Keratinocyte (primary cell): Measurements from ENCODE around the gene ZFP90. TPM values are rescaled to one million over a fixed set of nuclear protein-coding genes. Genes with fewer than 3 reads are reported as not detected.
"Not testable (repeated sequence)": the region's sequence is repeated elsewhere in the genome, so short reads cannot be mapped to it uniquely, and the experiment has no call there.

ENCODE experiments used
- DNase-seq: peaks from one replicate; pipeline ENCODE4 v3.0.0-alpha.2; 2011; ENCODE audit warnings: low read depth, missing footprints, low spot score
- FAIRE-seq: peaks from 2 replicates; lab custom pipeline; 2011; peaks lifted over from hg19 to GRCh38; lab: Jason Lieb, UNC
- H2AFZ ChIP-seq: 2 replicates; pipeline ENCODE4 v1.6.0; 2012; ENCODE audit warnings: low read length, control low read depth, inconsistent platforms; ENCODE audit not compliant: control insufficient read depth
- H3K27ac ChIP-seq: 2 replicates; pipeline ENCODE4 v1.5.1; 2011; ENCODE audit warnings: low read length; ENCODE audit not compliant: control insufficient read depth, insufficient read depth
- H3K27me3 ChIP-seq: 3 replicates; pipeline ENCODE4 v1.6.0; 2011; ENCODE audit warnings: low read length; ENCODE audit not compliant: control insufficient read depth, insufficient read depth; ENCODE audit errors: extremely low read depth
- H3K36me3 ChIP-seq, 2 experiments: 2 replicates in 1 of 2; 3 replicates in 1 of 2; pipeline ENCODE4 v1.5.1; 2011; ENCODE audit warnings: low read length in 2 of 2, mild to moderate bottlenecking in 1 of 2; ENCODE audit not compliant: control insufficient read depth in 2 of 2, insufficient read depth in 2 of 2; ENCODE audit errors: extremely low read depth in 1 of 2
- H3K4me1 ChIP-seq: 3 replicates; pipeline ENCODE4 v1.5.1; 2011; ENCODE audit warnings: low read length; ENCODE audit not compliant: control insufficient read depth, insufficient read depth; ENCODE audit errors: extremely low read depth
- H3K4me2 ChIP-seq: 3 replicates; pipeline ENCODE4 v1.6.0; 2011; ENCODE audit warnings: low read depth, low read length; ENCODE audit not compliant: control insufficient read depth, insufficient read depth; ENCODE audit errors: extremely low read depth
- H3K4me3 ChIP-seq, 3 experiments: fragments of 200-600 bp in 1 of 3; sonication (generic) in 1 of 3; 2 replicates in 2 of 3; 3 replicates in 1 of 3; pipeline ENCODE4 v1.5.1; 2011 to 2016; ENCODE audit warnings: low read length in 3 of 3, mild to moderate bottlenecking in 3 of 3, control low read depth in 2 of 3, inconsistent platforms in 1 of 3, low read depth in 1 of 3, mixed read lengths in 1 of 3, mixed run types in 1 of 3, moderate library complexity in 1 of 3; ENCODE audit not compliant: control insufficient read depth in 2 of 3, insufficient read depth in 2 of 3; ENCODE audit errors: extremely low read depth in 1 of 3
- H3K79me2 ChIP-seq: 2 replicates; pipeline ENCODE4 v1.6.0; 2012; ENCODE audit warnings: low read length; ENCODE audit not compliant: control insufficient read depth, insufficient read depth
- H3K9ac ChIP-seq: 3 replicates; pipeline ENCODE4 v1.6.0; 2011; ENCODE audit warnings: low read length; ENCODE audit not compliant: control insufficient read depth, insufficient read depth; ENCODE audit errors: extremely low read depth
- H3K9me1 ChIP-seq: 3 replicates; pipeline ENCODE4 v1.6.0; 2011; ENCODE audit warnings: low read length; ENCODE audit not compliant: control insufficient read depth, insufficient read depth; ENCODE audit errors: extremely low read depth
- H3K9me3 ChIP-seq: 2 replicates; pipeline ENCODE4 v1.5.1; 2012; ENCODE audit warnings: low read depth, low read length; ENCODE audit not compliant: control insufficient read depth
- H4K20me1 ChIP-seq: 3 replicates; pipeline ENCODE4 v1.6.0; 2011; ENCODE audit warnings: low read length; ENCODE audit not compliant: control insufficient read depth, insufficient read depth; ENCODE audit errors: extremely low read depth
- EZH2 ChIP-seq: IDR thresholded peaks from one replicate; pipeline ENCODE4 v1.6.1; 2012; ENCODE audit warnings: inconsistent platforms, mild to moderate bottlenecking, low read length, moderate library complexity
- dilution Hi-C: fragments of 300-500 bp; cut with MboI; formaldehyde crosslinking; loops from one replicate; pipeline ENCODE4 v1.7.0; 2020; ENCODE audit warnings: low sequenced_read_pairs; ENCODE audit not compliant: extremely low pct_ligation_motif_present
- polyA plus RNA-seq, 5 experiments: library from polyadenylated mRNA; depleted of rRNA in 3 of 5; stranded (reverse) in 3 of 5; stranded (forward) in 1 of 5; unstranded in 1 of 5; fragments of >200 nt; gene quantifications; 1 replicate in 1 of 5; 2 replicates in 3 of 5; 3 replicates in 1 of 5; pipeline versions ENCODE4 v1.2.1 to v1.2.3, GENCODE V29; 2011 to 2012; ENCODE audit warnings: missing spikeins in 2 of 5, low read depth in 1 of 5, low replicate concordance in 1 of 5
- TF ChIP-seq, protein P1 (sequence below), 3 experiments: IDR thresholded peaks in 1 of 3; conservative IDR thresholded peaks in 1 of 3; optimal IDR thresholded peaks in 1 of 3; 2 replicates in 2 of 3; 3 replicates in 1 of 3; pipeline versions ENCODE3 to v1.5.1; 2011; ENCODE audit warnings: low read length in 3 of 3, mild to moderate bottlenecking in 3 of 3, moderate library complexity in 2 of 3, control low read depth in 1 of 3, inconsistent platforms in 1 of 3; ENCODE audit not compliant: insufficient read depth in 2 of 3; ENCODE audit errors: extremely low read depth in 1 of 3

The ZFP90 gene
- polyA plus RNA-seq, 1 donor (not counting 4 experiments of a cell fraction or from before 2014, with no cell fraction given) = 15.3 TPM

DNA sequence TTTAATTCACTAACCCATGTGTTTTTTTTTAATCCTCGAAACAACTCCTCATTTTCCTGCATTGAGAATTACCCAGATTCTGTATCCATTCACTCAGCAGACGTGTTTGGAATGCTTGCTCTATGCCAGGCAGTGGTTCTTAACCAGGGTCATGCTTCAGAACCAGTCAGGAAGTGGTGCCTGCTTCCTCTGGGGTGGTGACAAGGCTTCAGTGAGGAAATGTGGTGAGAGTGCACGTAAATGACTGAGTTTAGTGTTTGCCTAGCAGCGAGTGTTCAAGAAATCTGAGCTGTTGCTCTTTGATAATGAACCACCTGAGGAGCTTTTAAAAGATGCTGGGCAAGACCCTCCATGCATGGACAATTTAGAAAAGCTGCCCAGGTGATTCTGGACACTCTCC lies 9.9 kb downstream of the ZFP90 start:
- Histone ChIP-seq H3K9ac (no peak overlapping the region), H3K4me2 (no peak overlapping the region), H3K27ac (no peak overlapping the region), H3K27me3 (no peaks in the 10 kb centered on the region), H3K9me1 (no peaks in the 10 kb centered on the region), H2AFZ (no peak overlapping the region), H3K4me1 (no peaks in the 10 kb centered on the region), H3K79me2 (no peaks in the 10 kb centered on the region), H4K20me1 (no peaks in the 10 kb centered on the region), H3K4me3 (no peak overlapping the region), H3K36me3 (peaks cover 4 to 5% of the 10 kb centered on the region in 2 experiments), H3K9me3 (peaks cover 15% of the 10 kb centered on the region)
- no peak for FAIRE-seq
- DNase-seq = no peak
- TF ChIP-seq, protein P1, sequence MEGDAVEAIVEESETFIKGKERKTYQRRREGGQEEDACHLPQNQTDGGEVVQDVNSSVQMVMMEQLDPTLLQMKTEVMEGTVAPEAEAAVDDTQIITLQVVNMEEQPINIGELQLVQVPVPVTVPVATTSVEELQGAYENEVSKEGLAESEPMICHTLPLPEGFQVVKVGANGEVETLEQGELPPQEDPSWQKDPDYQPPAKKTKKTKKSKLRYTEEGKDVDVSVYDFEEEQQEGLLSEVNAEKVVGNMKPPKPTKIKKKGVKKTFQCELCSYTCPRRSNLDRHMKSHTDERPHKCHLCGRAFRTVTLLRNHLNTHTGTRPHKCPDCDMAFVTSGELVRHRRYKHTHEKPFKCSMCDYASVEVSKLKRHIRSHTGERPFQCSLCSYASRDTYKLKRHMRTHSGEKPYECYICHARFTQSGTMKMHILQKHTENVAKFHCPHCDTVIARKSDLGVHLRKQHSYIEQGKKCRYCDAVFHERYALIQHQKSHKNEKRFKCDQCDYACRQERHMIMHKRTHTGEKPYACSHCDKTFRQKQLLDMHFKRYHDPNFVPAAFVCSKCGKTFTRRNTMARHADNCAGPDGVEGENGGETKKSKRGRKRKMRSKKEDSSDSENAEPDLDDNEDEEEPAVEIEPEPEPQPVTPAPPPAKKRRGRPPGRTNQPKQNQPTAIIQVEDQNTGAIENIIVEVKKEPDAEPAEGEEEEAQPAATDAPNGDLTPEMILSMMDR (optimal IDR thresholded peaks at IDR 0.05 in 1 of 3, IDR thresholded peaks at IDR 0.05 in 1 of 3, conservative IDR thresholded peaks at IDR 0.05 in 1 of 3; ENCODE audit: extremely low read depth in 1 of 3, insufficient read depth in 2 of 3, low read length in 3 of 3) = no peak
- TF ChIP-seq EZH2 = no peak
- dilution Hi-C loops = no loop called here

DNA sequence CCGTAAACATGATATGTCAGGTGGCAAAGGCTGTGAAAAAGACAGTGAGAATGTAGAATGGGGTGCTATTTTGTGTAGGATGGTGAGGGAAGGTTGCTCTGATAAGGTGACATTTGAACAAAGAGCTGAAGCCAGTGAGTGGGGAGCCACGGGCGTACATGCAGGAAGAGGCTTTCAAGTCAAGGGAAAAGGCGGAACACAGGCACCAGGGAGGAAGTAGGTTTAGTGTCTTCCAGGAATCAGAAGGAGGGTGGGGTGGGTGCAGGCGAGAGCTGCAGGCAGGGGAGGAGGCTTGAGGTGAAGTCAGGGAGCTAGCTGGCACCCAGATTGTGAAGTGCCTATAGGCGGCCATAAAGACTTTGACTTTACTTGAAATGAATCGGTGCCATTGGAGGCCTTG lies 14.1 kb downstream of the ZFP90 start:
- no peak overlapping the region for H2AFZ ChIP-seq
- H3K9me3 ChIP-seq = peaks cover 21% of the 10 kb centered on the region
- dilution Hi-C loops = no loop called here
- H3K4me1 ChIP-seq = no peaks in the 10 kb centered on the region
- H3K27ac ChIP-seq = no peak overlapping the region
- TF ChIP-seq EZH2 = no peak
- TF ChIP-seq, protein P1 (optimal IDR thresholded peaks at IDR 0.05 in 1 of 3, IDR thresholded peaks at IDR 0.05 in 1 of 3, conservative IDR thresholded peaks at IDR 0.05 in 1 of 3; ENCODE audit: extremely low read depth in 1 of 3, insufficient read depth in 2 of 3, low read length in 3 of 3) = no peak
- H3K79me2 ChIP-seq = no peaks in the 10 kb centered on the region
- no peak overlapping the region for H3K4me3 ChIP-seq
- no peak overlapping the region for H3K9ac ChIP-seq
- no peaks in the 10 kb centered on the region for H3K27me3 ChIP-seq
- no peaks in the 10 kb centered on the region for H4K20me1 ChIP-seq
- H3K36me3 ChIP-seq = peaks cover 4 to 8% of the 10 kb centered on the region in 2 experiments
- no peak for DNase-seq
- H3K9me1 ChIP-seq = no peaks in the 10 kb centered on the region
- no peak overlapping the region for H3K4me2 ChIP-seq
- no peak for FAIRE-seq

GRCh38 chr16:68560341-68560740 lies 21.2 kb downstream of the ZFP90 start:
- FAIRE-seq, H3K4me3 ChIP-seq, H3K27me3 ChIP-seq, H3K9ac ChIP-seq, DNase-seq, H3K9me1 ChIP-seq, H3K79me2 ChIP-seq, H3K4me1 ChIP-seq, H3K4me2 ChIP-seq, H2AFZ ChIP-seq, H3K27ac ChIP-seq, H4K20me1 ChIP-seq, dilution Hi-C loops: not testable (repeated sequence)
- Histone ChIP-seq H3K9me3 (peaks cover 28% of the 10 kb centered on the region), H3K36me3 (peaks cover 12 to 14% of the 10 kb centered on the region in 2 experiments)
